OCI-LY3 (cell line): ENCODE data around the gene PHLDB3.

Source experiments
- CTCF ChIP-seq: fragments of 200-600, 300-600 bp; sonication (generic); IDR thresholded peaks from 2 replicates; pipeline ENCODE4 v1.5.1; 2014; ENCODE audit warnings: antibody characterized with exemption, low read length, low read depth
- EZH2phosphoT487 ChIP-seq: fragments of 200-600 bp; shearing (Covaris generic); IDR thresholded peaks from 2 replicates; pipeline ENCODE4 v1.6.1; 2018; ENCODE audit warnings: antibody characterized with exemption, mixed run types, low read depth

- TF ChIP-seq CTCF (no peak), EZH2phosphoT487 (no peak)
Measured at GRCh38 chr19:43438291-43439031, 66.1 kb downstream of the PHLDB3 start.
